Measurements from ENCODE around the gene FAM50B. TPM values are rescaled to one million over a fixed set of nuclear protein-coding genes. Genes with fewer than 3 reads are reported as not detected.
A peak's percentile ranks its signal among the peaks of the same experiment; 100 is the strongest.

FAM50B gene
- total RNA-seq, 1 experiment from 2014 or later: 3.3 TPM

GRCh38 chr6:3887150-3887700 lies 38.1 kb downstream of the FAM50B start:
- no peaks in the 10 kb centered on the region for H3K23me2 ChIP-seq (ENCODE audit: insufficient read length, low read depth, low read length, poor library complexity, severe bottlenecking)
- H3K9me3 ChIP-seq (ENCODE audit: control insufficient read depth, low read depth, low read length): peaks cover 1% of the 10 kb centered on the region
- H3K79me1 ChIP-seq (ENCODE audit: insufficient read depth, low read depth, low read length, poor library complexity, severe bottlenecking): no peaks in the 10 kb centered on the region
- no peak overlapping the region for H3K9ac ChIP-seq (ENCODE audit: extremely low read depth, insufficient read length, low read length)
- H2AFZ ChIP-seq (ENCODE audit: low read length): no peak overlapping the region
- H3K56ac ChIP-seq (ENCODE audit: insufficient read length, low read depth, low read length): no peak overlapping the region
- no peak overlapping the region for H3K23ac ChIP-seq (ENCODE audit: insufficient read length, low read depth, low read length)
- H4K20me1 ChIP-seq (ENCODE audit: control insufficient read depth, insufficient read depth, insufficient read length): no peaks in the 10 kb centered on the region
- H3K36me3 Mint-ChIP-seq (ENCODE audit: insufficient read depth in 1 of 3, low read depth in 3 of 3): peaks cover 0 to 2% (median 0%) of the 10 kb centered on the region in 3 experiments; a peak in 4 of 7 replicates
- H3K4me1 Mint-ChIP-seq: peaks cover 13 to 19% of the 10 kb centered on the region in 2 experiments; a peak in 3 of 4 replicates
- no peak for DNase-seq
- no peak overlapping the region for H3K27ac ChIP-seq (ENCODE audit: insufficient read length, low read depth, low read length)
- H3K4ac ChIP-seq (ENCODE audit: low read depth, low read length): no peak overlapping the region
- no peaks in the 10 kb centered on the region for H3K79me2 ChIP-seq (ENCODE audit: insufficient read depth, low read length)
- H2BK120ac ChIP-seq (ENCODE audit: low read depth, low read length, poor library complexity, severe bottlenecking): no peak overlapping the region
- no peaks in the 10 kb centered on the region for H3K27me3 ChIP-seq (ENCODE audit: insufficient read depth, low read length)
- H3K4me1 ChIP-seq (ENCODE audit: insufficient read depth, low read length): no peaks in the 10 kb centered on the region
- no peak overlapping the region for H2AK5ac ChIP-seq (ENCODE audit: insufficient read length, low read length)
- no peak overlapping the region for H3K4me3 Mint-ChIP-seq
- no peak overlapping the region for H2BK15ac ChIP-seq (ENCODE audit: low read depth, low read length)
- H4K8ac ChIP-seq (replicated peaks; ENCODE audit: insufficient read length, low read depth, low read length): no peak overlapping the region
- no peak overlapping the region for H2BK5ac ChIP-seq (ENCODE audit: insufficient read length, low read length)
- H4K5ac ChIP-seq (ENCODE audit: insufficient read length, low read depth, low read length): no peak overlapping the region
- H2BK12ac ChIP-seq (ENCODE audit: insufficient read length, low read depth, low read length): no peak overlapping the region
- TF ChIP-seq, protein P1, sequence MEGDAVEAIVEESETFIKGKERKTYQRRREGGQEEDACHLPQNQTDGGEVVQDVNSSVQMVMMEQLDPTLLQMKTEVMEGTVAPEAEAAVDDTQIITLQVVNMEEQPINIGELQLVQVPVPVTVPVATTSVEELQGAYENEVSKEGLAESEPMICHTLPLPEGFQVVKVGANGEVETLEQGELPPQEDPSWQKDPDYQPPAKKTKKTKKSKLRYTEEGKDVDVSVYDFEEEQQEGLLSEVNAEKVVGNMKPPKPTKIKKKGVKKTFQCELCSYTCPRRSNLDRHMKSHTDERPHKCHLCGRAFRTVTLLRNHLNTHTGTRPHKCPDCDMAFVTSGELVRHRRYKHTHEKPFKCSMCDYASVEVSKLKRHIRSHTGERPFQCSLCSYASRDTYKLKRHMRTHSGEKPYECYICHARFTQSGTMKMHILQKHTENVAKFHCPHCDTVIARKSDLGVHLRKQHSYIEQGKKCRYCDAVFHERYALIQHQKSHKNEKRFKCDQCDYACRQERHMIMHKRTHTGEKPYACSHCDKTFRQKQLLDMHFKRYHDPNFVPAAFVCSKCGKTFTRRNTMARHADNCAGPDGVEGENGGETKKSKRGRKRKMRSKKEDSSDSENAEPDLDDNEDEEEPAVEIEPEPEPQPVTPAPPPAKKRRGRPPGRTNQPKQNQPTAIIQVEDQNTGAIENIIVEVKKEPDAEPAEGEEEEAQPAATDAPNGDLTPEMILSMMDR (conservative IDR thresholded peaks at IDR 0.05): peak; percentile 41
- H3K9me3 Mint-ChIP-seq: peaks cover 3 to 4% of the 10 kb centered on the region in 2 experiments; a peak in 3 of 5 replicates
- H2BK20ac ChIP-seq (ENCODE audit: low read depth, low read length, poor library complexity, severe bottlenecking): no peak overlapping the region
- H3K18ac ChIP-seq (ENCODE audit: insufficient read length, low read depth, low read length): no peak overlapping the region
- H3T11ph ChIP-seq (ENCODE audit: low read length): no peak overlapping the region
- no CpG with 5 or more reads among the region's 9 CpGs for WGBS (ENCODE audit: extremely low coverage, insufficient read length, low lambda C conversion rate)
- H4K91ac ChIP-seq (ENCODE audit: insufficient read length, low read depth, low read length): no peak overlapping the region
- H3K27me3 Mint-ChIP-seq (ENCODE audit: low read depth): peaks cover 8% of the 10 kb centered on the region
- 0 out of 7 replicates have a peak overlapping the region, but pooled peaks of 1 of the 3 experiments have one; percentile 49 for H3K27ac Mint-ChIP-seq
- no peak overlapping the region for H3K4me2 ChIP-seq (ENCODE audit: insufficient read depth, insufficient read length, low read length)
- H3K14ac ChIP-seq (ENCODE audit: insufficient read depth, low read length): no peak overlapping the region
